DOHH2 (cell line): ENCODE results near the gene ELAVL3.

ENCODE experiments used
- EZH2phosphoT487 ChIP-seq: fragments of 200-600 bp; sonication (generic); IDR thresholded peaks from 2 replicates; pipeline ENCODE4 v1.6.1; 2017; ENCODE audit warnings: borderline replicate concordance, mild to moderate bottlenecking, antibody characterized with exemption, low read length, moderate library complexity, mixed read lengths
- TF ChIP-seq, protein P1 (sequence below): fragments of 200-600 bp; sonication (generic); IDR thresholded peaks from one replicate; pipeline ENCODE4 v1.5.1; 2014; ENCODE audit warnings: antibody characterized with exemption, mild to moderate bottlenecking, low read depth, low read length; ENCODE audit not compliant: poor library complexity, severe bottlenecking

DNA sequence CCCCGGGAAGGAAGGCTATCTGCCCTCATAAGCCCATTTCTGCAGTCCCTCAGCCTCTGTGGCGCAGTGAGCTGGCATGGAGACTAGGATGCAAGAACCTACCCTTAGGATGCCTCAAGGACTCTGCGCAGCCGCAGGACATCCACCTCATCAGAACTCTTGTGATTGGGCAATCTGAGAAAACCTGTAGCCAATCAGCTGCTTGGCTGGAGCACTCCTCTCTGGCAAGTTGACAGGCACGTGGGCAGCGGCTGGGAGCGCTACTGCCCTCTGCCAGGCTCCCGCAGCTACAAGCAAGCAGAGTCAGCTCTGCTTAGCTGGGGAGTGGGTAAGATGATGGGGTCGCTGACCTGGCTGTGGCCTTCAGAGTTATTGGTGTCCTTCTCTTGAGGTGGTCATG is 49.6 kb upstream of the ELAVL3 start:
- TF ChIP-seq, protein P1, sequence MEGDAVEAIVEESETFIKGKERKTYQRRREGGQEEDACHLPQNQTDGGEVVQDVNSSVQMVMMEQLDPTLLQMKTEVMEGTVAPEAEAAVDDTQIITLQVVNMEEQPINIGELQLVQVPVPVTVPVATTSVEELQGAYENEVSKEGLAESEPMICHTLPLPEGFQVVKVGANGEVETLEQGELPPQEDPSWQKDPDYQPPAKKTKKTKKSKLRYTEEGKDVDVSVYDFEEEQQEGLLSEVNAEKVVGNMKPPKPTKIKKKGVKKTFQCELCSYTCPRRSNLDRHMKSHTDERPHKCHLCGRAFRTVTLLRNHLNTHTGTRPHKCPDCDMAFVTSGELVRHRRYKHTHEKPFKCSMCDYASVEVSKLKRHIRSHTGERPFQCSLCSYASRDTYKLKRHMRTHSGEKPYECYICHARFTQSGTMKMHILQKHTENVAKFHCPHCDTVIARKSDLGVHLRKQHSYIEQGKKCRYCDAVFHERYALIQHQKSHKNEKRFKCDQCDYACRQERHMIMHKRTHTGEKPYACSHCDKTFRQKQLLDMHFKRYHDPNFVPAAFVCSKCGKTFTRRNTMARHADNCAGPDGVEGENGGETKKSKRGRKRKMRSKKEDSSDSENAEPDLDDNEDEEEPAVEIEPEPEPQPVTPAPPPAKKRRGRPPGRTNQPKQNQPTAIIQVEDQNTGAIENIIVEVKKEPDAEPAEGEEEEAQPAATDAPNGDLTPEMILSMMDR, result peak; percentile 30
- TF ChIP-seq EZH2phosphoT487, result no peak
